Measurements from ENCODE around the gene ZFHX3. TPM values are rescaled to one million over a fixed set of nuclear protein-coding genes. Genes with fewer than 3 reads are reported as not detected.

The ZFHX3 gene
- total and polyA plus RNA-seq, 10 of the 15 experiments (the other 5 are each of a cell fraction or from before 2014, with no cell fraction given) = 0.68 to 8.6 (median 2.0) TPM

- TF ChIP-seq MYC (IDR thresholded peaks at IDR 0.05; ENCODE audit: insufficient read depth, insufficient read length, insufficient replicate concordance, low read length, severe bottlenecking) (no peak), ZNF622 (IDR thresholded peaks at IDR 0.05) (no peak), KLF5 (IDR thresholded peaks at IDR 0.05; ENCODE audit: partially characterized antibody) (no peak), MAX (IDR thresholded peaks at IDR 0.05; ENCODE audit: low read depth, low read length) (no peak), NR2F1 (conservative IDR thresholded peaks at IDR 0.05) (no peak), BHLHE40 (IDR thresholded peaks at IDR 0.05; ENCODE audit: borderline replicate concordance in 1 of 2, low read depth in 2 of 2, low read length in 1 of 2) (no peak), IRF5 (IDR thresholded peaks at IDR 0.05; ENCODE audit: borderline replicate concordance) (no peak), CBX3 (IDR thresholded peaks at IDR 0.05; ENCODE audit: borderline replicate concordance, low read depth) (no peak), FOXK2 (IDR thresholded peaks at IDR 0.05) (no peak)
Measured at GRCh38 chr16:73041676-73042075, 6.3 kb downstream of the ZFHX3 start (continued).

DNA sequence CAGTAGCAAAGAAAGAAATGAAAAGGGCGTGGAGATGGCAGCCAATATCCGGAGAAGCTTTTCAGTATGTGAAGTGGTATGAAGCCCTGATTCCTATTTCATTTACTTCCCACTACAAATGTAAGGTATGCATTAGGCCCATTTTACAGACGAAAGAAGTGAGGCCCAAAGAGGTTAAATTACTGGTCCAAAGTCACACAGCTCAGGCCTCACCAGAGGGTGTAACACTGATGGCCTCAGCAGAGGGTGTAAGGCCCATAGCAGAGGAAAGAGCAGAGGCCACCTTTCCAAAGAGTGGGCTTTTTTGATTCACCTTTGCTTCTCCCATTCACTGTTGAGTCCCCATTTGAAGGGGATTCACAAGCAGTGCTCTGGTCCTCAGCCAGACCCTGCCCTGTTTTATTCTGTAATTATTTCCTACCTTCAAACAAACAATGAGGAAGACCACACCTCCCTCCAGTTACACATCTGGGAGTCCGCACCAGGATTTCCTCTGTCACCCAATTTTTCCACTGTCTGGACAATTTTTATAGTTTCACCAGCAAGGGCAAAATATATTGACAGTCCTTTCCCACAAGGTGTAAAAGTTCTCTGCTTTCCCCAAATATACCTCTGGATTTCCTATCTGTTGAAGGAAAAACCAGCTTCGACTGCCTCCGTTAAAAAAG is 7.1 kb downstream of the ZFHX3 start:
- no peaks in the 10 kb centered on the region for H4K20me1 ChIP-seq (ENCODE audit: control insufficient read depth, insufficient read depth)
- H3K27ac ChIP-seq (ENCODE audit: control insufficient read depth, insufficient read depth) = no peak overlapping the region
- no peaks in the 10 kb centered on the region for H3K27me3 ChIP-seq (replicated peaks in 1 of 2; ENCODE audit: control insufficient read depth in 2 of 2, insufficient read depth in 2 of 2, low read length in 1 of 2)
- in situ Hi-C loops (cut with MboI) (no loop called here), intact Hi-C loops (cut with micrococcal nuclease; ENCODE audit: unreplicated experiment) (no loop called here)
- POLR2A ChIA-PET = no interaction called here
- SMC1A ChIA-PET (ENCODE audit: uncharacterized antibody, unreplicated experiment) = no interaction called here
- CTCF ChIA-PET = interaction anchor here (3.4 to 11.3 kb wide), 2 partner anchors 208 kb away, joined by 11 to 57 read pairs; no protein-coding TSS in a partner anchor
- H3K9me3 ChIP-seq (replicated peaks; ENCODE audit: control insufficient read depth, insufficient read depth, low read length) = no peaks in the 10 kb centered on the region
- H3K9ac ChIP-seq (ENCODE audit: control insufficient read depth, insufficient read depth, low read length) = no peak overlapping the region
- peaks cover 62% of the 10 kb centered on the region for H3K4me1 ChIP-seq (ENCODE audit: control insufficient read depth, insufficient read depth, low read length)
- FAIRE-seq (no peak), ATAC-seq (no peak), DNase-seq (ENCODE audit: low read depth, low spot score) (no peak)
- WGBS (ENCODE audit: insufficient coverage, insufficient replicate concordance, low lambda C conversion rate, missing lambda C conversion rate) = 80% methylated on average over 6 of the region's 6 CpGs
- no peak overlapping the region for H3K4me3 ChIP-seq
- 0 out of 2 replicates have a peak overlapping the region, but pooled peaks have one; percentile 9 for H3K4me2 ChIP-seq (ENCODE audit: control insufficient read depth, insufficient read depth)
- H3K36me3 ChIP-seq (ENCODE audit: control insufficient read depth in 2 of 2, insufficient read depth in 2 of 2, low read length in 1 of 2) = no peaks in the 10 kb centered on the region
- no peak overlapping the region for H2AFZ ChIP-seq (ENCODE audit: control insufficient read depth, low read depth, low read length)
- RAD21 ChIA-PET (ENCODE audit: unreplicated experiment) = no interaction called here
- TF ChIP-seq SIN3A (IDR thresholded peaks at IDR 0.05; ENCODE audit: low read depth, low read length) = no peak
- TF ChIP-seq, protein P1, sequence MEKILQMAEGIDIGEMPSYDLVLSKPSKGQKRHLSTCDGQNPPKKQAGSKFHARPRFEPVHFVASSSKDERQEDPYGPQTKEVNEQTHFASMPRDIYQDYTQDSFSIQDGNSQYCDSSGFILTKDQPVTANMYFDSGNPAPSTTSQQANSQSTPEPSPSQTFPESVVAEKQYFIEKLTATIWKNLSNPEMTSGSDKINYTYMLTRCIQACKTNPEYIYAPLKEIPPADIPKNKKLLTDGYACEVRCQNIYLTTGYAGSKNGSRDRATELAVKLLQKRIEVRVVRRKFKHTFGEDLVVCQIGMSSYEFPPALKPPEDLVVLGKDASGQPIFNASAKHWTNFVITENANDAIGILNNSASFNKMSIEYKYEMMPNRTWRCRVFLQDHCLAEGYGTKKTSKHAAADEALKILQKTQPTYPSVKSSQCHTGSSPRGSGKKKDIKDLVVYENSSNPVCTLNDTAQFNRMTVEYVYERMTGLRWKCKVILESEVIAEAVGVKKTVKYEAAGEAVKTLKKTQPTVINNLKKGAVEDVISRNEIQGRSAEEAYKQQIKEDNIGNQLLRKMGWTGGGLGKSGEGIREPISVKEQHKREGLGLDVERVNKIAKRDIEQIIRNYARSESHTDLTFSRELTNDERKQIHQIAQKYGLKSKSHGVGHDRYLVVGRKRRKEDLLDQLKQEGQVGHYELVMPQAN (conservative IDR thresholded peaks at IDR 0.05) = no peak
- TF ChIP-seq, protein P2, sequence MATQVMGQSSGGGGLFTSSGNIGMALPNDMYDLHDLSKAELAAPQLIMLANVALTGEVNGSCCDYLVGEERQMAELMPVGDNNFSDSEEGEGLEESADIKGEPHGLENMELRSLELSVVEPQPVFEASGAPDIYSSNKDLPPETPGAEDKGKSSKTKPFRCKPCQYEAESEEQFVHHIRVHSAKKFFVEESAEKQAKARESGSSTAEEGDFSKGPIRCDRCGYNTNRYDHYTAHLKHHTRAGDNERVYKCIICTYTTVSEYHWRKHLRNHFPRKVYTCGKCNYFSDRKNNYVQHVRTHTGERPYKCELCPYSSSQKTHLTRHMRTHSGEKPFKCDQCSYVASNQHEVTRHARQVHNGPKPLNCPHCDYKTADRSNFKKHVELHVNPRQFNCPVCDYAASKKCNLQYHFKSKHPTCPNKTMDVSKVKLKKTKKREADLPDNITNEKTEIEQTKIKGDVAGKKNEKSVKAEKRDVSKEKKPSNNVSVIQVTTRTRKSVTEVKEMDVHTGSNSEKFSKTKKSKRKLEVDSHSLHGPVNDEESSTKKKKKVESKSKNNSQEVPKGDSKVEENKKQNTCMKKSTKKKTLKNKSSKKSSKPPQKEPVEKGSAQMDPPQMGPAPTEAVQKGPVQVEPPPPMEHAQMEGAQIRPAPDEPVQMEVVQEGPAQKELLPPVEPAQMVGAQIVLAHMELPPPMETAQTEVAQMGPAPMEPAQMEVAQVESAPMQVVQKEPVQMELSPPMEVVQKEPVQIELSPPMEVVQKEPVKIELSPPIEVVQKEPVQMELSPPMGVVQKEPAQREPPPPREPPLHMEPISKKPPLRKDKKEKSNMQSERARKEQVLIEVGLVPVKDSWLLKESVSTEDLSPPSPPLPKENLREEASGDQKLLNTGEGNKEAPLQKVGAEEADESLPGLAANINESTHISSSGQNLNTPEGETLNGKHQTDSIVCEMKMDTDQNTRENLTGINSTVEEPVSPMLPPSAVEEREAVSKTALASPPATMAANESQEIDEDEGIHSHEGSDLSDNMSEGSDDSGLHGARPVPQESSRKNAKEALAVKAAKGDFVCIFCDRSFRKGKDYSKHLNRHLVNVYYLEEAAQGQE (IDR thresholded peaks at IDR 0.05; ENCODE audit: low read depth, low read length) = no peak
- TF ChIP-seq DPF2 (IDR thresholded peaks at IDR 0.05) = no peak
- TF ChIP-seq ZNF217 (IDR thresholded peaks at IDR 0.05) = no peak
- no peak for TF ChIP-seq SP1 (IDR thresholded peaks at IDR 0.05; ENCODE audit: low read depth, low read length)
- BruUV-seq (replicated peaks) = no TSS peak
- H3K79me2 ChIP-seq (ENCODE audit: control insufficient read depth, insufficient read depth, low read length) = peaks cover 53% of the 10 kb centered on the region
